ENCODE measurements around the gene ENDOV.

ENDOV gene

DNA sequence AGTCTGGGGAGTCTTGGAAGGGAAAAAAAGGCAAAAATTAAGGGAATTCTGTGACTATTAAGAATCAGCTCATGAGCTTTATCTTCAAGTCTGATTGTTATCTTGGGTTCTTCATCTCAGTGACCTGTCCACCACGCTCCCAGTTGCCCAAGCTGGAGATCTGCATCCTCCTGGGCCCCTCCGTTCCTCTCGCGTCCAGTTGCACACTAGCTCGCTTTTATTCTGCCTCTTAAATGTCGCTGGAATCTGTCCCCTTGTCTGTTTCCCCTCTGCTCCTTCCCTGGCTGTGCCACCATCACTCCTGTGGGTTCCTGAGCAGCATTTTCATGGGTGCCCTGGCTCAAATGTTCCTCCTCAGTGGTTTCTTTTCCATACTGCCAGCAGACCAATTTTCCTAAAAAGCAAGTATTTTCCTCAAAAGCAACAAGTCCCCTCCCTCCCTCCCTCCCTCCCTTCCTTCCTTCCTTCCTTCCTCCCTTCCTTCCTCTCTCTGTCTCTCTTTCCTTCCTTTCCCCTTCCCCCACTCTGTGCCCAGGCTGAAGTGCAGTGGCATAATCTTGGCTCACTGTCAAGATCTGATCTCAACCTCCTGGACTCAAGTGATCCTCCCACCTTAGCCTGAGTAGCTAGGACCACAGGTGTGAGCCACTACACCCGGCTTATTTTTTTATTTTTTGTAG lies 1.4 kb downstream of the ENDOV start:
- DNase-seq, result no peak

DNA sequence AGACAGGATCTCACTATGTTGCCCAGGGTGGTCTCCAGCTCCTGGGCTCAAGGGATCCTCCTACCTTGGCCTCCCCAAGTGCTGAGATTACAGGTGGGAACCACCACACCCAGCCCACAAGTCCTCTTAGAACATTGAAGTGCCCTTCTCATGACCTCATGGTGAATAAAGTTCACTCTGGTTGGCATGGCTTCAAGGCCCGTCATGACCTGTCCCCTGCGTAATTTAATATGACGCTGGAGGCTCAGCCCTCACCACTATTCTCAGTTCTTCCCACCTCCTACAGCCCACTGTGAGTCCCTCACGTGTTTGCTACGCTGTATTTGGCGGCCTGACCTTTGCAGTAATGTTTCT lies 1.9 kb downstream of the ENDOV start:
- DNase-seq, result no peak

DNA sequence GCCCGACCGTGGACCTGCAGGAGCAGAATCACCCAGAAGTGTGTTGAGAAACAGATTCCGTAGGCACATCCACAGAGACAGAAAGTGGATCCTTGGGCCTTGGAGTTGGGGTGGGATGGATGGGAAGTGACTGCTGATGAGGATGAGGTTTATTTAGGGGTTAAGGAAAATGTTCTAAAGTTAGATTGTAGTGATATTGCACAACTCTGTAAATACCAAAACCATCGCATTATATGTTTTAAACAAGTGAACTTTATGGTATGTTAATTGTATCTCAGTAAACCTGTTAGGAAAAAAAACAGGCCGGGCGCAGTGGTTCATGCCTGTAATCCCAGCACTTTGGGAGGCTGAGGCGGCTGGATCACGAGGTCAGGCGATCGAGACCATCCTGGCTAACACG lies 3.6 kb downstream of the ENDOV start:
- DNase-seq, result no peak

DNA sequence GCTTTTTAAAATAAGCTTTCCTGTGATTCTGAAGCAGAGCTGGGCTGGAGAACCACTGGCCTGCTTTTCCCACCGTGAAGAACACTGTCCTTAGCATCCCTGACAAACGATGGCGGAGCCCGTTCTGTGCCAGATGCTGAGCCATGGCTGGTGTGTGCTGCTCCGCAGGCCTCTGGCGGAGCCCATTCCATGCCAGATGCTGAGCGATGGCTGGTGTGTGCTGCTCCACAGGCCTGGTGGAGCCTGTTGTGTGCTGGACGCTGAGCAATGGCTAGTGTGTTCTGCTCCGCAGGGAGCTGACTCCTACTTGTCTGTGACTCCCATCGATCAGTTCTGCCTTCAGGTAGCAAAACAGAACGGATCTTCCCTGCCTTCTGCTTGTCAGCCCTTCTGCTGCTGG lies 4.3 kb downstream of the ENDOV start:
- DNase-seq, result no peak

DNA sequence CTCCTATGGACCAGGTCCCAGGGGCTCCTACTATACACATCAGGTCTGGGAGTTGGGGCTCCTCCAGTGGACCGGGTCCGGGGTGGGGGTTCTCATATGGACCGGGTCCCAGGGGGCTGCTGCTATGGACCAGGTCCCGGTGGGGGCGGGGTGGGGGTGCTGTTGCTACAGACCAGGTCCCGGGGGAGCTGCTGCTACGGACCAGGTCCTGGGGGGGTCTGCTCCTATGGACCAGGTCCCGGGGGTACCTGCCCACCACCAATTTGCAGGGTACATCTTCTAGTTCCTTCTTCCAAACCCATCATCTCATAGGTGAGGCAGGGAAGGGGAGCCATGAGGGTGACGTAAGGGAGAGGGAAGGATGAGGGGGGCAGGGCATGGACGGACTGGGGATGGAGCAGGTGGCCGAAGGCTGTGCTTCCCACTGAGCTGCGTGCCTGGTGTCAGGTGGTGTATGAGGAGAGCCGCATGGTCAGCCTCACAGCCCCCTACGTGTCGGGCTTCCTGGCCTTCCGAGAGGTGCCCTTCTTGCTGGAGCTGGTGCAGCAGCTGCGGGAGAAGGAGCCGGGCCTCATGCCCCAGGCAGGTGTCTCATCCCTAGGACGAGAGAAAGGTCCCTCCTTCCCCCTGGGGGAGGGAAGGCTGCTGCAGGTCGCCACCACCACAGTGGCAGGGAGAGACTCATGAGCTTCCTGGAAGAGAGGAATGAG lies 6.6 kb downstream of the ENDOV start:
- no peak for DNase-seq

DNA sequence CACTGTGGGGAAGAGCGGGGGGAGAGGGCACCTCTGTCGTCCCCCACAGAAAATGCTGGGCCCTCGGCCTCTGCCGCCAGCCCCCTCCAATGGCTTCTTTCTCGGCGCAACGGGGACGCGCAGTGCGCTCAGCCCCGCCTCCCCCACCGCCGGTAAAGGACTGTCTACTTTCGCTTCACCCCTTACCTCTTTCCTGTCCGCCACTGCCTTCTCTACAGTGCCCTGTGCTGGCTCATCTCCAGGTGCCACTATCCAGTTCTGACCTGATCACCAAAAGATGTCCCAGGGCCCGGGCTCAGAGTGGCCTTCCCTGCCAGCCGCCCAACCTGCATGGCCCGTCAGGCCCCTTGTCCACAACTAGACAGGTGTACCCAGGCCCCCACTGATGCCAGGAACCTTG lies 7.3 kb downstream of the ENDOV start:
- DNase-seq, result no peak

DNA sequence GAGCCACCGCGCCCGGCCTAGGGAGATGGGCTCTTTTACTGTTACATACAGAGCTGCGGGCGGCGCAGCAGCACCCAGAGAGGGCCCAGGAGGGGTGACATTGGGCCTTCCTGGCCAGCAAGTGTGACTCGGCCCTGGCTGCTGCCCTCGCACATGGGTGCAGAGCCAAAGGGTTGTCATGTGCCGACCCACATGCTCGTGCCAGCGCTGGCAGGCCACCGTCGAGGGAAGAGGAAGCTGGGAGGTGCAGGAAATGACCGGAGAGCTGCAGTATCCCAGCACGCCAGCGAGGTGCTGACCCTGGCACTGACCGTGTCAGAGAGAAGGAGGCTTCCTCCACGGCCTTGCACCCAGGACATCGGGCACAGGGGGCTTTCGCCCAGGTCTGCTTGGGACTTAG lies 8.0 kb downstream of the ENDOV start:
- no peak for DNase-seq

DNA sequence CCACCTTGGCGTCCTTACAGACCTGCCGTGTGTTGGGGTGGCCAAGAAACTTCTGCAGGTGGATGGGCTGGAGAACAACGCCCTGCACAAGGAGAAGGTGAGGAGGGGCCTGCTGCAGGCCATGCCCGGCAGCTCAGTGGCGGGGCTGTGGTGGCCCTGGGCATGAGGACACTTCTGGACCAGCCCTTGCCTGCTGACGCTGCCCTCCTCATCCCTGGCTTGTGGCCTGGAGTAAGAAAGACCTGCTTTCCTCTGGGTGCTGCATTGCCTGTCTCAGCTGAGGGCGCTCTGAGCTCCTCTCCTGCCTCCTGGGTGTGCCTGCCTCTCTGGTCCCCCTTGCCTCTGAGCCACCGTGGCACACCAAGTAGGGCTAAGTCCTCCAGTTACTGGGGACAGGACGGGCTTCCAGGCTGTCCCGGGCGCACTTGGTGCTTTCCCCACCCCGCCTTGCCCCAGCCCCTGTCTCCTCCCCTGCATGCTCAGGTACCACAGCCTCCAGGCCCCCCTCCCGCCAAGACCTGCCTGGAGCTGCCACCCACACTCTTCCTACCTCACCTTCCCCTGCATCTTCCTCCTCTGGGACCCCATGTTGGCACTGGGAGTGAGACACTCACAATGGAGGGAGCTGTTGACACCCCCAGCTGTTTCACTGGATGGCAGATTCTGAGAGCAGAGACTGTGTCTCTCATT lies 8.7 kb downstream of the ENDOV start:
- no peak for DNase-seq

DNA sequence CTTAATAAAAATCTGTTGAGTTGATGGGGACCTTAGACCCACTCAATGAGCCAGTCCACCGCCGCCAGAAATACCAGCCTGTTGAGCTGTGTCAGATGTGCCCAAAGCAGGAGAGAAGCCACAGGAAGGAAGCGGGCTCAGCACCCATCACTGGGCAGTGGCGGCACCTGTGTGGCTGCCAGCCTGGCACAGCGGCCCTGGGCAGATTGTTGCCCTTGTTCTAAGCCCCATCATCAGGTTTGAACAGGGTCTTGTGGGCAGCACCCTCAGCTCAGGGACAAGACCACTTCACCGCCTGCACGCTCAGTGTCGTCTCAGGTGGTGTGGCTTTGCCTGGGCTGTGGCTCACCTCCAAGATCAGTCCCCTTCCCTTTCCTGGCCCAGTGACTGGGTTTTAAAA lies 9.3 kb downstream of the ENDOV start:
- DNase-seq, result no peak

DNA sequence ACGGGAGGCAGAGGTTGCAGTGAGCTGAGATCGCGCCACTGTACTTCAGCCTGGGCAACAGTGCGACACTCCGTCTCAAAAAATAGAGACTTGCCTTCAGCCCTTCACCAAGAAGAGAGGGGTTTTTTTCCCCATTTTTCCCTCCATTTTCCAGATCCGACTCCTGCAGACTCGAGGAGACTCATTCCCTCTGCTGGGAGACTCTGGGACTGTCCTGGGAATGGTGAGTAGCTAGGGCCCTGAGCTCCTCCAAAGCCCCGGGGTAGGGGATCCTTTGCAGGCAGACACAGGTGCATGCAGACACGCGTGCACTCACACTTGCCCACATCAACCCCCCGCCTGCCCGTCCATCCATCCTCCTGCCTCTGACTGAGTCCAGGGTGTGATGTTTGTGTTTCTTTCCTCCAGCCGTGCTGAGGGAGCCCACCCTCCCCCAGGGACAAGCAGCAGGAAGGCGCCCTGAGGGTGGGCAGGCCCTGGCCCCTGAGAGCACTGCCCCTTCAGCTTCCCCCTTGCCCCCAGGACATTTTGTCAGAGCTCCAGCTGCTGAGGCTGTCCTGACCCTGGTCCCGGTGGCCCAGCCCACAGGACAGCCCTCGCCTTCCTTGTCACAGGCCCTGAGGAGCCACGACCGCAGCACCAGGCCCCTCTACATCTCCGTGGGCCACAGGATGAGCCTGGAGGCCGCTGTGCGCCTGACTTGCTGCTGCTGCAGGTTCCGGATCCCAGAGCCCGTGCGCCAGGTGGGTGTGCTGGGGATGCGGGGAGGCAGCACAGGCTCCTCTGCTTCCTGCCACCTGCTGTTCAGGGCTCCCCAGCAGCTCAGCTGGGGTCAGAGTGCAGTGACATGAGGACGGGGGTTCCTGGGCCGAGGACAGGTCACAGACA lies 10.2 kb downstream of the ENDOV start:
- DNase-seq, result no peak

DNA sequence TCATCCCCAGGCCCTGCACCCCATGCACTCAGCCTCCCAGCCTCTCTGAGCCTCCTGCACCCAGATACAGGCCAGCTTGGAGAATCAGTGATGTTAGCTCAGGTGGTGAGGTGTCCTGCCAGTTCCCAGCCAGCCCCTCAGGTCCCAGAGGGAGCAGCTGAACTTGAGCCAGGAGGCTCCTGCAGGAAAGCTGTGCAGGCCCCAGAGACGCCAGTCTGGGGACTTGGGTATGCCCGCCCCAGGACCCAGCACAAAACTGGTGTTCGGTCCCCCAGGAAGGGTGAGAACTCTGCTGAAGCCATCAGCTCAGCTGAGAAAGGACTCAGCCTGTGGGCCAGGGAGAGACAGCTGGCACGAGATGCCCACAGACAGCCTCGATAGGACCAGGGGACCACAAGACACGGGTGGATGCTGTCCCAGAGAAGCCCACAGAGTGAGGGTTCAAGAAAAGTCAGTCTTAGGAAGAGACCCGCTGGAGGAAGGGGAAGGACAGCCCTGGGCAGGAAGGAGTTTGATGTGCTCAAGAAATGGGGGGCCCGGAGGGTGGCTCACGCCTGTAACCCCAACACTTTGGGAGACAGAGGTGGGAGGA lies 11.0 kb downstream of the ENDOV start:
- no peak for DNase-seq

DNA sequence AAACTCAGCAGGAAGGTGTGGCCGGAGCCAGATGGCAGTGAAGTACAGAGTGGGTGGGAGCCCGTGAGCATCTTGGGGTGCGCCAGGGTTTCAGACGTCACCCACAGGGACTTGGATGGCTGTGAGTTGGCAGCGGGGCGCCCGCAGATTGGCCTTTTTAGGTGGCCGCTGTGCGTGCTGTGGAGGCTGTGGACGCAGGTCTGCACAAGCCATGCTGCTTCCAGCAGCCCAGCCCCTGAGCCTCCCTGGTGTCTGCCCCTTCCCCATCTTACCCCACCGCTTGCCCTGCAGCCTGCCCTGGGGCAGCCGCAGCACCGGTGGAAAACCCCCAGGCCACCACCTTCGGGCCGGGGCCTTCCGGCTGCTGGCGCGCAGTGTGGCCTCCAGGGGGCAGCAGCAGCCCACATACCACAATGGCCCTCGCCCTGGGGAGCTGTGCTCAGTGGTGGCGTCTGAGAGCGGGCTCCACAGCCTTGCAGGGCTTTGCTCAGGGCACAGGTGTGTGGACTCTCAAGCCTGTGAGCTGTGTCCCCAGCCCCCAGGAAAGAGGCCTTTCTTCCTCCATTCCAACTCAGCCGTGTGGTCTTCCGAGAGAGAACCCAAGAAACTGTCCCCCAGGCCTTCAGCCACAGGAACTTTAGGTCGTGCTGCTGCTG lies 11.8 kb downstream of the ENDOV start:
- DNase-seq, result peak; percentile 45

DNA sequence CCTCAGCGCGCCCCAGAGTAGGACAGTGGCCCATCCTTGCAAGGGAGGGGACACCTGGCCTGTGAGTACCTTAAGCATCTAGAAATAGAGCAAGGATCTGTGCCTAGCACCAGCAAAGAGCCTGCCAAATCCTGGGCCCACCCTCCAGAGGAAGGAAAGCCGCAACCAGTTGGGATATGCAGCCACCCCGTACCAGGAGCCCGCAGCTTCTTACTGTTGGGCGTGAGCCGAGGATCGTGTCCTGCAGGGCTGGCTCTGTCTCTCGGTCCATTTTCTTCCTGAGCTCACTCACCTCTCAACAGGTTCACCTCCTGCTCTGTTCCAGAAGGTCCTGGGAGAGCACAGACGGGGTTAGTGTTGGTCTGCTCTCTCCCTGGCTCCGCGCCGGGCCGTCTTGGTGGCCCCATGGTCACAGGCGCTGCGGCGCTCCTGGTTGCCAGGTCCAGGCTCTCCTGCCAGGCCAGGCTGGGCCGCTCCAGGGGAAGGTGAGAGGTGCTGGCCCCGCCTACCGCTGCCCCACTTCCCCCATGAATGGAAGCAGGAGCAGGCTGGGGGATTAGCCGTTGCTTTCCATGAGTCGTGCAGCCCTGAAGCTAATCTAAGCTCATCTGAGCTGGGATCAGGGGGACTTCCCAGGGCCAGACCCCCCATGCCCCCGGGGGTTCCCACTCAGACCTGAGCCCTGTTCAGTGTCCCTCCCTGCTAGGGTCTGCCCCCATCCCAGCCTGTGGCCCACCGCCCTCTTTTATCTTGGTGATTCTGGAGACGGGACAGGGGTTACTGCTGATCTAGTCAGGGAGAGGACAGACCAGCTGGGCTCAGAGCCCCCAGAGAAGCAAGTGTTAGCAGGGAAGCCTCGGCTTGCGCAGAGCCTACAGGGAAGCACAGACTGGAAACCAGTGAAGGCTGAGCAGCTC lies 12.7 kb downstream of the ENDOV start:
- DNase-seq, result no peak

DNA sequence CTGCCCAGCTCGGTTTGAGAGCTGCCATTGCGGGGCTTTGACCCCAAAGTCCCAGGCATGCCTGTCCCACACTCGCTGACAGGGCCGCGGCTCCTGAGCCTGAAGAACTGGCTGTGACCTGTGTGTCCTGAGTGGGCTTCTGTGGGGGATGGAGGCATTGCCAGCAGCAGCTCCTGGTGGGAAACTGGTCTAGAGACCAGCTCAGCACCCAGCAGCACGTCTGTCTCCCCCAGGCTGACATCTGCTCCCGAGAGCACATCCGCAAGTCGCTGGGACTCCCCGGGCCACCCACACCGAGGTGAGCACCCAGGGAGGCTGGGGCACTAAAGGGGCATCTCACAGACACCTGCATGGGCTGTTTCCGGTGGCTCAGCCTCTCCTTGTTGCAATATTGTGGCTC lies 13.4 kb downstream of the ENDOV start:
- DNase-seq, result no peak

DNA sequence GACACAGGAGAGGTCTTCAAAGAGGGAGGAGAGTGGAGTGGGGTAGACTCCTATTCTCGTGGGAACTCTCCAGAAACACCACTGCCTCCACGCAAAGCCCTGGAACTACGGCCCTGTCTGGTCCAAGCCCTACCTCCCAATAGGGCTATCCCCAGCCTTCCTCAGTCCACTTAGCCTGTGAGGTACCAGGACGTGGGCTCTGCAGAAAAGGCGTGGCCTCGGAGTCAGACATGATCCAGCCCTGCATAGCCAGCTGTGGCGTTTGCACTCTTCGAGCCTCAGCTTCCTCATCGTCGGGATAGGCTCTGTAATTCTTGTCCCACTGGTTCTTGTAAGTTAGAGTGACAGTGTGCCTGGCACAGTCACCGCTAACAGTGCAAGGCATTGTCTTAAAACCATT lies 13.8 kb downstream of the ENDOV start:
- DNase-seq, result no peak

DNA sequence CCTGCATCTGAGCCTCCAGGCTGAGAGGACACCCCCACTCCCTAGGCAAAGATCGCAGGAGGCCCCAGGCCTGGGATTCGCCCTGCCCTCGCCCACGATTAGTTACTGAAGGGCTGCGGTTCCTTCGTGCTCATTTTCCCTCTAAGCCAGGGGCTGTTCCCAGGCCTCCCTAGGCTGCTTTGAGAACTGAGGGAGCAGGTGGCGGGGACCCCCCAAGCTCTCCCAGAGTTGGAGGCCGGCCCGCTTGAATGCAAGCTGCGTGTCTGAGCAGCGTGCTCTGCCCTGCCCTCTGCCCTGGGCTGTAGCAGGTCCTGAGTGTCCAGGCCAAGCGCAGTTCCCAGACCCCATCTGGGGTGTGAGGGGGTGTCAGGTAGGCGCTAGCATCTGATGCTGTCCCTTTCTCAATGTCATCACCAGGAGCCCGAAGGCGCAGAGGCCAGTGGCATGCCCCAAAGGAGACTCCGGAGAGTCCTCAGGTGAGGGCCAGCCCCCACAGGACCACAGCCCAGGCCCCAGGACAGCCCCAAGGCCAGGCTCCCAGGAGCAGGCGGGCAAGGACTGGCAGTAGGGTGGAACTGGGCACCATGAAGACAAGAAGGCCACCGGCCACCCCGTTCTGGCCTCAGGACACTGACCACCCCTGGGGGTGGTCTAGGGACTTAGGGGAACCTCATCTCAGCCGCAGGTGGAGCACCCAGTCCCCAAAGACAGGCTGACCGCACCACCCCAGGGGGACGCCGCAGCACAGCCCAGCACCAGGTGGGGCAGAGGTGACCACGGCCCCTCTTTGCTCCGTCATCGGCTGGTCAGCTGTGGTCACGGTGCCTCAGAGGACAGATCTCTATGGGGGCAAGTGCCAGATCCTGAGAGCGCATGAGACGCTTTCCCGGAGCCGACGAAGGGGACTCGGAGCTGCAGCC lies 14.6 kb downstream of the ENDOV start:
- no peak for DNase-seq

DNA sequence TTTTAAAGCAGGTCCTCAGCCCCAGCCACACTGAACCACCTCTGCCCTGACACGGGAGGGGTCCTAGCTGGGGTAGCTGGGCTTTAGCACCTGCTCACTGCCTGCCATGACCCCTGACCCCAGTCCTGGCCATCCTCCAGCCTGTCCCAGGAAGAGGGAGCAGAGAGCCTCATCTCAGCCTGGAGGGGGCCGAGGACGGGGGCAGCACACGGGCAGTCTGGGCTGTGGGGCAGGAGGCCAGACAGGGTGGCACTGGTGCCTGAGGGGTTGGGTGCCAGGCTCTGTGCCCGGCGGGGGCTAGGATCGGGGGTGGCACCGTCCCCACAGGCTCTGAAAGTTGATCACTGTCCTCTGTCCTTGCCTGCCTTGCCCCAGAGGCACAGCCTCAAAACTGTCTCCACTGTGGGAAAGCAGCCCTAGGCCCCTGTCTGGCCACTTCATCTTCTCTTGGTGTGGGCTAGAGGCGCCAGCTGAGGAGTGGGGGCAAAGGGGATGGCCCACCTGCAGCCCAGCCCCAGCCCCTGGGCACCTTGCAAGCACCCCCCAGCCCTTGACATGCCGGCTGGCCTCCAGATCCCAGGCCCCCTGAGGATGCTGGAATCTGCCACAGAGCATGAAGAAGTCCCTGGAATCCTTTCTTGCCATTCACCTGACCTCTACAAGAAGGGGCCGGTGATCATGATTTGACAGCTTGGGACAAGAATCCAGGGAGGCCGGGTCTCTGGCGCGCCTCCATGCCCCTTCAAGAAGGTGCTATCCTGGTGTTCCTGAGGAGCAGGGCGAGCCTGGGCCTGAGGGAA lies 15.7 kb downstream of the ENDOV start:
- DNase-seq, result no peak

DNA sequence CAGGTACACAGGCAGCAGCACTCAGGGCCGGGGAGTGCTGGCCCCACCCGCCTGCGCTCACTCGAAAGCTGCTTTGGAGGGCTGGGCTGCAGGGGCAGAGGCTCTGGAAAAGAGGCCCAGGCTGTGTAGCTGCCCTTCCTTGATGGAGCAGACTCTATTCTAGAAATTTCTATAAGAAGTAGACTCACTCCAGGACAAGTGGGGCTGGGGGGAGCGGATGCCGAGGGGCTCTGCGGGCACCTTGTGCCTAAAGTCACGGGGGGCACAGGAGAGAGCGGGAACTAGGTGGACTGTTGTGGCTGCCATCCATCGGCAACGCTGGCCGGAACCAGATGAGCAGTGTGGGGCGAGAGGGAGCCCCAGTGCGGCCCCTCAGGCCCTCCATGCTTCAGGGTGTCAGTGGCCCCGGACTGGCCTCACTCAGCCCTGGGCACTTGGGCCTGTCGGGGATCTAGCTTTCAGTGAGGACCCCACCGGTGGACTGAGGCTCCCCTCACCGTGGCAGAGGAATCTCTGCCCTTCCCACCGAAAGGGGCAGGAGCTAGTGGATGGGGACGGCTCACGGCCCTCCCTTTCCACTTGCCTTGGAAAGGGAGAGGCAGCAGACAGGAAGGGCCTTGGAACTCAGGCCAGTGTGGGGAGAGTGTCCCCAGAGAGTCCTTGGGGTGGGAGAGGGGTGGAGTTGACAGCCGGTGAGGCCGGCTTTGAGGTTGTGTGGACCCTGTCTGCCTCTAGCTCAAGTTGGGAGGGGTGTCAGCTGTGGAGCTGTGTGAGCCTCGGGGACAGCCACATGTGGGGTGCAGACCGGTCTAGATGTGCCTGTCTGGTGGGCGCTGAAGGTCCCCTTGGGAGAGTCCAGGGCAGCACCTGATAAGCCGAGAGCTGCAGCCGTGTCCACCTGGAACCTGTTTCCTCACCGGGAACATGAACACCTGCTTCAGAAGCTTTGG lies 16.6 kb downstream of the ENDOV start:
- DNase-seq, result no peak

Data from fibroblast of skin of abdomen (primary cell).